Endothelial cell of umbilical vein (primary cell): ENCODE data around the gene MICAL3. TPM values are rescaled to one million over a fixed set of nuclear protein-coding genes. Genes with fewer than 3 reads are reported as not detected.

ENCODE experiments used
- BruUV-seq: library from RNA; stranded (reverse); fragments of 400-500 nt; replicated peaks from 2 replicates; lab custom pipeline; 2021; lab: Mats Ljungman, UMichigan
- CTCF ChIA-PET: fragments of 300-600, 350-600 bp; sonication (Branson Sonifier 250); formaldehyde crosslinking; loops from one replicate; lab custom pipeline; 2021; ENCODE audit warnings: antibody characterized with exemption, inconsistent platforms; lab: Charles Lee
- POLR2A ChIA-PET: fragments of 300-600, 350-600 bp; sonication (Branson Sonifier 250); formaldehyde crosslinking; loops from one replicate; lab custom pipeline; 2021; ENCODE audit warnings: antibody characterized with exemption, inconsistent platforms; lab: Charles Lee
- DNase-seq: peaks from one replicate; pipeline ENCODE4 v3.0.0-alpha.2; 2011; ENCODE audit warnings: low read depth, low spot score
- FAIRE-seq: peaks from 2 replicates; lab custom pipeline; 2011; peaks lifted over from hg19 to GRCh38; lab: Jason Lieb, UNC
- H2AFZ ChIP-seq: 2 replicates; pipeline ENCODE4 v1.6.0; 2012; ENCODE audit warnings: low read depth, low read length, control low read depth, inconsistent platforms
- H3K27ac ChIP-seq: 2 replicates; pipeline ENCODE4 v1.5.1; 2011; ENCODE audit warnings: low read depth, mild to moderate bottlenecking, control low read depth, low read length, moderate library complexity; ENCODE audit not compliant: insufficient read depth
- H3K27me3 ChIP-seq, 2 experiments: 2 replicates each; pipeline versions ENCODE4 v1.6.0 to v1.6.1; 2011; ENCODE audit warnings: low read length in 2 of 2, mixed read lengths in 1 of 2; ENCODE audit not compliant: control insufficient read depth in 2 of 2, insufficient read depth in 2 of 2
- H3K36me3 ChIP-seq, 2 experiments: 2 replicates in 1 of 2; 3 replicates in 1 of 2; pipeline ENCODE4 v1.5.1; 2011; ENCODE audit warnings: low read length in 2 of 2, mild to moderate bottlenecking in 1 of 2, moderate library complexity in 1 of 2; ENCODE audit not compliant: control insufficient read depth in 2 of 2, insufficient read depth in 2 of 2; ENCODE audit errors: extremely low read depth in 1 of 2
- H3K4me1 ChIP-seq: 3 replicates; pipeline ENCODE4 v1.5.1; 2011; ENCODE audit warnings: mild to moderate bottlenecking, low read length; ENCODE audit not compliant: control insufficient read depth, insufficient read depth; ENCODE audit errors: extremely low read depth
- H3K4me2 ChIP-seq: 2 replicates; pipeline ENCODE4 v1.6.1; 2011; ENCODE audit warnings: low read length, control low read depth, mixed read lengths; ENCODE audit not compliant: insufficient read depth
- H3K4me3 ChIP-seq, 3 experiments: fragments of 200-600 bp in 1 of 3; sonication (generic), shearing (Covaris generic) in 1 of 3; replicated peaks in 1 of 3; 2 replicates each; pipeline ENCODE4 v1.5.1; 2011 to 2016; ENCODE audit warnings: control low read depth in 3 of 3, low read length in 3 of 3, mild to moderate bottlenecking in 2 of 3, inconsistent platforms in 1 of 3, low read depth in 1 of 3, moderate library complexity in 1 of 3; ENCODE audit not compliant: insufficient read depth in 1 of 3
- H3K79me2 ChIP-seq: 2 replicates; pipeline ENCODE4 v1.6.0; 2012; ENCODE audit warnings: low read length, inconsistent platforms; ENCODE audit not compliant: control insufficient read depth, insufficient read depth
- H3K9ac ChIP-seq: replicated peaks from 2 replicates; pipeline ENCODE3; 2011; ENCODE audit warnings: low read length, control low read depth; ENCODE audit not compliant: insufficient read depth; ENCODE audit errors: extremely low read depth
- H3K9me1 ChIP-seq: replicated peaks from 3 replicates; pipeline ENCODE4 v1.6.0; 2011; ENCODE audit warnings: mild to moderate bottlenecking, low read length; ENCODE audit not compliant: control insufficient read depth, insufficient read depth; ENCODE audit errors: extremely low read depth
- H3K9me3 ChIP-seq: replicated peaks from 2 replicates; pipeline ENCODE4 v1.5.1; 2012; ENCODE audit warnings: low read length, inconsistent platforms; ENCODE audit not compliant: control insufficient read depth, insufficient read depth
- H4K20me1 ChIP-seq: replicated peaks from 2 replicates; pipeline ENCODE3; 2011; ENCODE audit warnings: mild to moderate bottlenecking, low read length; ENCODE audit not compliant: control insufficient read depth, insufficient read depth; ENCODE audit errors: extremely low read depth
- EZH2 ChIP-seq: IDR thresholded peaks from 2 replicates; pipeline ENCODE4 v1.6.1; 2012; ENCODE audit warnings: borderline replicate concordance, low read depth, mild to moderate bottlenecking, moderate library complexity, low read length, inconsistent platforms; ENCODE audit not compliant: severe bottlenecking
- FOS ChIP-seq: IDR thresholded peaks from 2 replicates; pipeline ENCODE4 v1.6.1; 2011; ENCODE audit warnings: mild to moderate bottlenecking, low read length, moderate library complexity, borderline replicate concordance; ENCODE audit not compliant: insufficient read depth
- GATA2 ChIP-seq: IDR thresholded peaks from 2 replicates; pipeline ENCODE4 v1.7.0; 2011; ENCODE audit warnings: low read depth, mild to moderate bottlenecking, moderate library complexity, mixed read lengths, low read length; ENCODE audit not compliant: insufficient read length, insufficient read depth
- JUN ChIP-seq: IDR thresholded peaks from 2 replicates; pipeline ENCODE4 v1.6.1; 2011; ENCODE audit warnings: borderline replicate concordance, low read depth; ENCODE audit not compliant: insufficient read length, insufficient read depth
- MYC ChIP-seq: IDR thresholded peaks from one replicate; pipeline ENCODE4 v1.6.1; 2011; ENCODE audit warnings: mild to moderate bottlenecking, low read depth, low read length
- POLR2A ChIP-seq: IDR thresholded peaks from 2 replicates; pipeline ENCODE4 v1.6.1; 2012; ENCODE audit warnings: low read depth, mild to moderate bottlenecking, control low read depth, low read length
- POLR2AphosphoS5 ChIP-seq: IDR thresholded peaks from 2 replicates; pipeline ENCODE4 v1.6.1; 2012; ENCODE audit warnings: low read depth, mild to moderate bottlenecking, control low read depth, low read length, moderate library complexity; ENCODE audit not compliant: insufficient read depth
- dilution Hi-C: fragments of 300-500 bp; cut with MboI; formaldehyde crosslinking; loops from one replicate; pipeline ENCODE4 v1.15.0; 2019; ENCODE audit warnings: low sequenced_read_pairs; ENCODE audit not compliant: extremely low pct_ligation_motif_present
- intact Hi-C: fragments of 100-400 bp; cut with micrococcal nuclease; formaldehyde crosslinking; loops from one replicate; pipeline ENCODE4 v1.10.0; 2022
- polyA plus RNA-seq, 4 experiments: library from polyadenylated mRNA; depleted of rRNA in 3 of 4; stranded (reverse) in 3 of 4; unstranded in 1 of 4; fragments of >200 nt; gene quantifications; 2 replicates each; pipeline versions ENCODE4 v1.2.1 to v1.2.3, GENCODE V29; 2011 to 2012; ENCODE audit warnings: missing spikeins in 1 of 4
- total RNA-seq: library from RNA; stranded (reverse); gene quantifications from 2 replicates; pipeline ENCODE4 v1.2.3, GENCODE V29; 2021
- TF ChIP-seq, protein P1 (sequence below), 2 donors: IDR thresholded peaks; 1 replicate in 1 of 2; 2 replicates in 1 of 2; pipeline ENCODE4 v1.5.1; 2011; ENCODE audit warnings: low read length in 2 of 2, mild to moderate bottlenecking in 2 of 2, moderate library complexity in 2 of 2, control low read depth in 1 of 2, inconsistent platforms in 1 of 2, low read depth in 1 of 2; ENCODE audit not compliant: insufficient read depth in 1 of 2; ENCODE audit errors: extremely low read depth in 1 of 2
- TF ChIP-seq, protein P2 (sequence below): IDR thresholded peaks from 2 replicates; pipeline ENCODE4 v1.6.1; 2011; ENCODE audit not compliant: insufficient read depth, insufficient read length

MICAL3 gene
- total and polyA plus RNA-seq, 2 donors (not counting 3 experiments of a cell fraction or from before 2014, with no cell fraction given): 14.5 to 63.7 TPM

DNA sequence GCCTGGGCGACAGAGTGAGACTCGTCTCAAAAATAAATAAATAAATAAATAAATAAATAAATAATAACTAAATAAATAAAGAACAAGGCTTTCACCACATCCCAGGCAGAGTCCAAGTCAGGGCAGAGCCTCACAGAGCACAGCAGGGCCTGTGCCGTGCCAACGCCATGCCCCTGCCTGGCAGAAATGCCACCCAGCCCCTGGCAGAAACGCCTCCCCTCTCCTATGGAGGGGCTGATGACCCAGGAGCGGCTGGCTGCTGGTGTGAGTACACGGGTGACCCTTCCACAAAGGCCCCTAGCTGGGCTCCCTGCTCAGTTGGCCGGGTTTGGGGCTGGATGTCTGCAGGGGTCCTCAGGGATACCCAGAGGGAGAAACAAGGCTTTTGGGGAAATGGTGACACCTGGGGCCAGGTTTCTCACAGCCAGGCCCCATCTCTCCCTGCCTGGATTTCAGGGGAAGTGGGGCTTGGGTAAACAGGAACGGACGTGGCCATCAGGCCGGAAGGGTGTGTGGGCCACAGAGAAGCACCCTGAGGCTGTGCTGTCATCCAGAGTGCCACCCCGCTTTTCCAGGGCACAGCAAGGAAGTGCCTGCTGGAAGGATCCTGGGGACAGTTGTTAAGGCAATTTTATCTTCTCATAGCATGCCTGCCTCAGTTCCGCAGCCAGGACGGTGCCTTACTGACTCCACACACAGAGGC, 255.2 kb downstream of the MICAL3 start:
- Histone ChIP-seq H4K20me1 (no peaks in the 10 kb centered on the region), H3K4me2 (no peak overlapping the region), H3K9me1 (no peaks in the 10 kb centered on the region), H3K4me1 (peaks cover 8% of the 10 kb centered on the region), H3K9ac (no peak overlapping the region), H3K9me3 (no peaks in the 10 kb centered on the region), H2AFZ (no peak overlapping the region), H3K27me3 (no peaks in the 10 kb centered on the region), H3K4me3 (no peak overlapping the region), H3K36me3 (no peaks in the 10 kb centered on the region), H3K79me2 (peaks cover 56% of the 10 kb centered on the region), H3K27ac (no peak overlapping the region)
- dilution Hi-C loops (no loop called here), intact Hi-C loops (no loop called here)
- no peak for FAIRE-seq
- ChIA-PET POLR2A (no interaction called here), CTCF (interaction anchor here (1.4 to 1.5 kb wide), 2 partner anchors 27 to 307 kb away, joined by 4 to 6 read pairs; no protein-coding TSS in a partner anchor)
- no peak for DNase-seq
- no peak for TF ChIP-seq EZH2
- TF ChIP-seq JUN: no peak
- TF ChIP-seq MYC: no peak
- TF ChIP-seq, protein P1, sequence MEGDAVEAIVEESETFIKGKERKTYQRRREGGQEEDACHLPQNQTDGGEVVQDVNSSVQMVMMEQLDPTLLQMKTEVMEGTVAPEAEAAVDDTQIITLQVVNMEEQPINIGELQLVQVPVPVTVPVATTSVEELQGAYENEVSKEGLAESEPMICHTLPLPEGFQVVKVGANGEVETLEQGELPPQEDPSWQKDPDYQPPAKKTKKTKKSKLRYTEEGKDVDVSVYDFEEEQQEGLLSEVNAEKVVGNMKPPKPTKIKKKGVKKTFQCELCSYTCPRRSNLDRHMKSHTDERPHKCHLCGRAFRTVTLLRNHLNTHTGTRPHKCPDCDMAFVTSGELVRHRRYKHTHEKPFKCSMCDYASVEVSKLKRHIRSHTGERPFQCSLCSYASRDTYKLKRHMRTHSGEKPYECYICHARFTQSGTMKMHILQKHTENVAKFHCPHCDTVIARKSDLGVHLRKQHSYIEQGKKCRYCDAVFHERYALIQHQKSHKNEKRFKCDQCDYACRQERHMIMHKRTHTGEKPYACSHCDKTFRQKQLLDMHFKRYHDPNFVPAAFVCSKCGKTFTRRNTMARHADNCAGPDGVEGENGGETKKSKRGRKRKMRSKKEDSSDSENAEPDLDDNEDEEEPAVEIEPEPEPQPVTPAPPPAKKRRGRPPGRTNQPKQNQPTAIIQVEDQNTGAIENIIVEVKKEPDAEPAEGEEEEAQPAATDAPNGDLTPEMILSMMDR (IDR thresholded peaks at IDR 0.05; ENCODE audit: extremely low read depth in 1 of 2, insufficient read depth in 1 of 2, low read depth in 1 of 2, low read length in 2 of 2): no peak
- no peak for TF ChIP-seq GATA2
- no peak for TF ChIP-seq POLR2AphosphoS5
- TF ChIP-seq, protein P2, sequence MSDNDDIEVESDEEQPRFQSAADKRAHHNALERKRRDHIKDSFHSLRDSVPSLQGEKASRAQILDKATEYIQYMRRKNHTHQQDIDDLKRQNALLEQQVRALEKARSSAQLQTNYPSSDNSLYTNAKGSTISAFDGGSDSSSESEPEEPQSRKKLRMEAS: no peak
- TF ChIP-seq POLR2A: no peak
- TF ChIP-seq FOS: no peak
- BruUV-seq: no TSS peak
